Measurements from ENCODE around the gene PDIA5. TPM values are rescaled to one million over a fixed set of nuclear protein-coding genes. Genes with fewer than 3 reads are reported as not detected.

Gene PDIA5
- total RNA-seq, 6 donors from 2014 or later = 25.1 to 38.8 (median 32.9) TPM

GRCh38 chr3:123186695-123187094 lies 119.9 kb downstream of the PDIA5 start:
- Histone ChIP-seq H3K4me1 (no peaks in the 10 kb centered on the region), H3K4me3 (no peak overlapping the region), H3K27me3 (no peaks in the 10 kb centered on the region), H3K9me3 (no peaks in the 10 kb centered on the region), H3K27ac (no peak overlapping the region), H3K36me3 (no peaks in the 10 kb centered on the region)
- ATAC-seq (ENCODE audit: low FRiP score in 2 of 2) = no peak
- 79 to 86% methylated on average over 2 of the region's 2 CpGs for WGBS, 2 donors
- TF ChIP-seq CTCF (IDR thresholded peaks at IDR 0.05) = no peak
- no peak for TF ChIP-seq POLR2A (IDR thresholded peaks at IDR 0.05)
- no peak for DNase-seq

GRCh38 chr3:123188058-123188457 lies 121.2 kb downstream of the PDIA5 start:
- Histone ChIP-seq H3K27ac (no peak overlapping the region), H3K4me1 (no peaks in the 10 kb centered on the region), H3K4me3 (no peak overlapping the region), H3K36me3 (no peaks in the 10 kb centered on the region), H3K27me3 (no peaks in the 10 kb centered on the region), H3K9me3 (no peaks in the 10 kb centered on the region)
- TF ChIP-seq POLR2A (IDR thresholded peaks at IDR 0.05) (no peak), EP300 (IDR thresholded peaks at IDR 0.05) (no peak), POLR2AphosphoS5 (IDR thresholded peaks at IDR 0.05) (no peak), CTCF (IDR thresholded peaks at IDR 0.05) (no peak)
- DNase-seq (no peak), ATAC-seq (ENCODE audit: low FRiP score in 2 of 2) (no peak)
- 82% methylated on average over 6 of the region's 6 CpGs for WGBS, 2 donors

- Histone ChIP-seq H3K27me3 (no peaks in the 10 kb centered on the region), H3K27ac (no peak overlapping the region), H3K9me3 (no peaks in the 10 kb centered on the region), H3K4me3 (no peak overlapping the region), H3K4me1 (no peaks in the 10 kb centered on the region), H3K36me3 (no peaks in the 10 kb centered on the region)
- TF ChIP-seq CTCF (IDR thresholded peaks at IDR 0.05) (no peak), POLR2A (IDR thresholded peaks at IDR 0.05) (no peak), POLR2AphosphoS5 (IDR thresholded peaks at IDR 0.05) (no peak)
- ATAC-seq (ENCODE audit: low FRiP score in 2 of 2) = no peak
- 79 to 87% methylated on average over 5 of the region's 5 CpGs for WGBS, 2 donors
- no peak for DNase-seq
These were observed 126.8 kb downstream of the PDIA5 start for GRCh38 chr3:123193448-123194101.

- 50 to 57% methylated on average over 10 of the region's 10 CpGs for WGBS, 2 donors
- DNase-seq (peak; percentile 29 to 63), ATAC-seq (ENCODE audit: low FRiP score in 2 of 2) (no peak)
These were observed 127.7 kb downstream of the PDIA5 start for GRCh38 chr3:123194552-123194951.

More at GRCh38 chr3:123194552-123194951, 127.7 kb downstream of the PDIA5 start:
- TF ChIP-seq EP300 (IDR thresholded peaks at IDR 0.05) = no peak
- peak in 3 of 6 experiments; percentile 7 to 22 (median 21) for TF ChIP-seq CTCF (IDR thresholded peaks at IDR 0.05)
- H3K27ac ChIP-seq = no peak overlapping the region
- H3K27me3 ChIP-seq = no peaks in the 10 kb centered on the region
- H3K4me3 ChIP-seq = no peak overlapping the region
- H3K9me3 ChIP-seq = no peaks in the 10 kb centered on the region
- no peaks in the 10 kb centered on the region for H3K4me1 ChIP-seq
- H3K36me3 ChIP-seq = no peaks in the 10 kb centered on the region

Measured in upper lobe of left lung (tissue), 6 donors.